SK-N-SH (cell line): ENCODE measurements around the gene PTPRD.

Experiments
- ELF1 ChIP-seq: IDR thresholded peaks from 2 replicates; pipeline ENCODE4 v1.4.0; 2012
- EP300 ChIP-seq, 2 experiments: IDR thresholded peaks; 2 replicates each; pipeline versions ENCODE4 v1.4.0 to v1.6.1; 2012; ENCODE audit warnings: borderline replicate concordance in 1 of 2, low read depth in 1 of 2, low read length in 1 of 2
- RXRA ChIP-seq: IDR thresholded peaks from 2 replicates; pipeline ENCODE4 v1.4.0; 2012; ENCODE audit warnings: low read depth, mild to moderate bottlenecking, borderline replicate concordance
- TF ChIP-seq, protein P1 (sequence below): fragments of 200-600 bp; sonication (generic); IDR thresholded peaks from 2 replicates; pipeline ENCODE4 v1.6.1; 2017; ENCODE audit warnings: antibody characterized with exemption, mild to moderate bottlenecking, moderate library complexity

DNA sequence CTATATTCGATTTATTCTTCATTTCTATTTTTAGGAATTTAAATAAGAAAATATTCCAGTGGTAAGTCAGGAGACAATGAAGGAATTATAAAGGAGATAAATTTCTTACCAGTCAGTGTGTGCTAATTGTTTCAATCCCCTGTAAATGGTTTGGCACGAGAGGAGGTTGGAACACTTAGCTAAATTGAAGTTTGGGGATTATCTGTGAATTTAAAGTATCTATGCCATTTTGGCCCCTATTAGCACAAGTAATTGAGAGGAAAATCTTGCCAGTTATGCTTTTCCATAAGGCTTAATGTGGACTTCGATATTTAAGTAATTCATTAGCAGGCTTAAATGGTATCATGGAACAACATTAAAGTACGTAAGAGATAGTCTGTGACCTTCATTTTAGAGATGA, 860.8 kb downstream of the PTPRD start:
- TF ChIP-seq ELF1 (no peak), EP300 (IDR thresholded peaks at IDR 0.05; ENCODE audit: borderline replicate concordance in 1 of 2, low read depth in 1 of 2, low read length in 1 of 2) (no peak), RXRA (no peak)
- TF ChIP-seq, protein P1, sequence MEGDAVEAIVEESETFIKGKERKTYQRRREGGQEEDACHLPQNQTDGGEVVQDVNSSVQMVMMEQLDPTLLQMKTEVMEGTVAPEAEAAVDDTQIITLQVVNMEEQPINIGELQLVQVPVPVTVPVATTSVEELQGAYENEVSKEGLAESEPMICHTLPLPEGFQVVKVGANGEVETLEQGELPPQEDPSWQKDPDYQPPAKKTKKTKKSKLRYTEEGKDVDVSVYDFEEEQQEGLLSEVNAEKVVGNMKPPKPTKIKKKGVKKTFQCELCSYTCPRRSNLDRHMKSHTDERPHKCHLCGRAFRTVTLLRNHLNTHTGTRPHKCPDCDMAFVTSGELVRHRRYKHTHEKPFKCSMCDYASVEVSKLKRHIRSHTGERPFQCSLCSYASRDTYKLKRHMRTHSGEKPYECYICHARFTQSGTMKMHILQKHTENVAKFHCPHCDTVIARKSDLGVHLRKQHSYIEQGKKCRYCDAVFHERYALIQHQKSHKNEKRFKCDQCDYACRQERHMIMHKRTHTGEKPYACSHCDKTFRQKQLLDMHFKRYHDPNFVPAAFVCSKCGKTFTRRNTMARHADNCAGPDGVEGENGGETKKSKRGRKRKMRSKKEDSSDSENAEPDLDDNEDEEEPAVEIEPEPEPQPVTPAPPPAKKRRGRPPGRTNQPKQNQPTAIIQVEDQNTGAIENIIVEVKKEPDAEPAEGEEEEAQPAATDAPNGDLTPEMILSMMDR = no peak
